ENCODE results near the gene FAM98A. TPM values are rescaled to one million over a fixed set of nuclear protein-coding genes. Genes with fewer than 3 reads are reported as not detected.

The FAM98A gene
- total RNA-seq, 2 experiments from 2014 or later, result 20.1 to 21.6 TPM

- intact Hi-C loops (cut with DNase I, micrococcal nuclease), result no loop called here
- Mint-ChIP-seq H3K27ac (no peak overlapping the region), H3K4me3 (no peak overlapping the region), H3K36me3 (ENCODE audit: low read depth) (no peaks in the 10 kb centered on the region), H3K9me3 (no peaks in the 10 kb centered on the region), H3K27me3 (no peaks in the 10 kb centered on the region), H3K4me1 (ENCODE audit: low read depth) (no peaks in the 10 kb centered on the region)
- ChIA-PET CTCF (no interaction called here), POLR2A (no interaction called here)
- DNase-seq (no peak), ATAC-seq (ENCODE audit: poor library complexity) (no peak)
- TF ChIP-seq, protein P1, sequence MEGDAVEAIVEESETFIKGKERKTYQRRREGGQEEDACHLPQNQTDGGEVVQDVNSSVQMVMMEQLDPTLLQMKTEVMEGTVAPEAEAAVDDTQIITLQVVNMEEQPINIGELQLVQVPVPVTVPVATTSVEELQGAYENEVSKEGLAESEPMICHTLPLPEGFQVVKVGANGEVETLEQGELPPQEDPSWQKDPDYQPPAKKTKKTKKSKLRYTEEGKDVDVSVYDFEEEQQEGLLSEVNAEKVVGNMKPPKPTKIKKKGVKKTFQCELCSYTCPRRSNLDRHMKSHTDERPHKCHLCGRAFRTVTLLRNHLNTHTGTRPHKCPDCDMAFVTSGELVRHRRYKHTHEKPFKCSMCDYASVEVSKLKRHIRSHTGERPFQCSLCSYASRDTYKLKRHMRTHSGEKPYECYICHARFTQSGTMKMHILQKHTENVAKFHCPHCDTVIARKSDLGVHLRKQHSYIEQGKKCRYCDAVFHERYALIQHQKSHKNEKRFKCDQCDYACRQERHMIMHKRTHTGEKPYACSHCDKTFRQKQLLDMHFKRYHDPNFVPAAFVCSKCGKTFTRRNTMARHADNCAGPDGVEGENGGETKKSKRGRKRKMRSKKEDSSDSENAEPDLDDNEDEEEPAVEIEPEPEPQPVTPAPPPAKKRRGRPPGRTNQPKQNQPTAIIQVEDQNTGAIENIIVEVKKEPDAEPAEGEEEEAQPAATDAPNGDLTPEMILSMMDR (IDR thresholded peaks at IDR 0.05), result no peak
- Histone ChIP-seq H3K27me3 (ENCODE audit: control insufficient read depth in 1 of 2, insufficient read depth in 2 of 2, low read length in 2 of 2) (no peaks in the 10 kb centered on the region), H3K4me1 (ENCODE audit: insufficient read depth, low read length) (no peaks in the 10 kb centered on the region), H3K27ac (ENCODE audit: low read depth in 1 of 2, low read length in 2 of 2) (no peak overlapping the region), H3K36me3 (ENCODE audit: insufficient read depth, low read length) (no peaks in the 10 kb centered on the region), H3K9me3 (ENCODE audit: control insufficient read depth in 1 of 2, insufficient read depth in 1 of 2, low read length in 2 of 2) (no peaks in the 10 kb centered on the region), H3K4me3 (ENCODE audit: low read length) (no peak overlapping the region)
Observed at GRCh38 chr2:33570681-33571080, 28.4 kb downstream of the FAM98A start.

GRCh38 chr2:33561872-33562271, 37.2 kb downstream of the FAM98A start:
- Histone ChIP-seq H3K4me1 (ENCODE audit: insufficient read depth, low read length) (no peaks in the 10 kb centered on the region), H3K9me3 (ENCODE audit: control insufficient read depth in 1 of 2, insufficient read depth in 1 of 2, low read length in 2 of 2) (no peaks in the 10 kb centered on the region), H3K4me3 (ENCODE audit: low read length) (no peak overlapping the region), H3K36me3 (ENCODE audit: insufficient read depth, low read length) (no peaks in the 10 kb centered on the region), H3K27me3 (ENCODE audit: control insufficient read depth in 1 of 2, insufficient read depth in 2 of 2, low read length in 2 of 2) (no peaks in the 10 kb centered on the region), H3K27ac (ENCODE audit: low read depth in 1 of 2, low read length in 2 of 2) (no peak overlapping the region)
- H3K36me3 Mint-ChIP-seq (ENCODE audit: low read depth), result peaks cover 28% of the 10 kb centered on the region
- ChIA-PET CTCF (interaction anchor here (0.7 kb wide), 1 partner anchor 966 kb away, joined by 3 read pairs; no protein-coding TSS in a partner anchor), POLR2A (no interaction called here)
- DNase-seq, result no peak
- no peaks in the 10 kb centered on the region for H3K9me3 Mint-ChIP-seq
- TF ChIP-seq, protein P1 (IDR thresholded peaks at IDR 0.05), result no peak
- H3K27ac Mint-ChIP-seq, result no peak overlapping the region
- ATAC-seq (ENCODE audit: poor library complexity), result no peak
- no peaks in the 10 kb centered on the region for H3K4me1 Mint-ChIP-seq (ENCODE audit: low read depth)
- intact Hi-C loops (cut with DNase I, micrococcal nuclease), result no loop called here
- H3K27me3 Mint-ChIP-seq, result no peaks in the 10 kb centered on the region
- no peak overlapping the region for H3K4me3 Mint-ChIP-seq

DNA sequence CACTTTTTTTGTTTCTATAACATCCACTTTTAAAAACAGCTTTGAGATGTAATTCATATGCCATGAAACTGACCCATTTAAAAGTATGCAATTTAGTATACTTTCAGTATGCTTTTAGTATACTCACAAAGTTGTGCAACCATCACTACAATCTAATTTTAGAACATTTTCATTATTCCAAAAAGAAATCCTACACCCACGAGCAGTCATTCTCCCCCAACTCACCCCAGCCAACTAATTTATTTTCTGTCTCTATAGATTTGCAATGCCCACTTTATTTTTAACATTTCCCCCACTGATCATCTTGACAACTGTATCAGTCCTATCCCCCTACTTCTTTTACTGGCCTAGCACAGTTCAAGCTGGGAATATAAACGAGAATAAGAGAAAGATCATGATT, 39.1 kb downstream of the FAM98A start:
- H3K36me3 Mint-ChIP-seq (ENCODE audit: low read depth), result peaks cover 28% of the 10 kb centered on the region
- no peak overlapping the region for H3K27ac ChIP-seq (ENCODE audit: low read depth in 1 of 2, low read length in 2 of 2)
- no peak overlapping the region for H3K4me3 ChIP-seq (ENCODE audit: low read length)
- no peaks in the 10 kb centered on the region for H3K9me3 ChIP-seq (ENCODE audit: control insufficient read depth in 1 of 2, insufficient read depth in 1 of 2, low read length in 2 of 2)
- intact Hi-C loops (cut with DNase I, micrococcal nuclease), result no loop called here
- H3K27ac Mint-ChIP-seq, result no peak overlapping the region
- H3K4me1 ChIP-seq (ENCODE audit: insufficient read depth, low read length), result no peaks in the 10 kb centered on the region
- TF ChIP-seq, protein P1 (IDR thresholded peaks at IDR 0.05), result no peak
- no peaks in the 10 kb centered on the region for H3K27me3 ChIP-seq (ENCODE audit: control insufficient read depth in 1 of 2, insufficient read depth in 2 of 2, low read length in 2 of 2)
- no peaks in the 10 kb centered on the region for H3K36me3 ChIP-seq (ENCODE audit: insufficient read depth, low read length)
- no peaks in the 10 kb centered on the region for H3K27me3 Mint-ChIP-seq
- ChIA-PET POLR2A (no interaction called here), CTCF (no interaction called here)
- DNase-seq (no peak), ATAC-seq (ENCODE audit: poor library complexity) (no peak)
- H3K4me3 Mint-ChIP-seq, result no peak overlapping the region
- no peaks in the 10 kb centered on the region for H3K9me3 Mint-ChIP-seq
- peaks cover 3% of the 10 kb centered on the region for H3K4me1 Mint-ChIP-seq (ENCODE audit: low read depth)
